Fibroblast of lung (primary cell): ENCODE measurements around the gene HECTD2. TPM values are rescaled to one million over a fixed set of nuclear protein-coding genes. Genes with fewer than 3 reads are reported as not detected.

Experiments
- DNase-seq, 2 donors: peaks; one replicate each; pipeline versions ENCODE4 v3.0.0 to v3.0.0-alpha.2; 2010; ENCODE audit warnings: low read depth in 2 of 2
- H2AFZ ChIP-seq: 2 replicates; pipeline ENCODE4 v1.5.1; 2012; ENCODE audit warnings: low read length, control low read depth, inconsistent platforms
- H3K27ac ChIP-seq: 2 replicates; pipeline ENCODE4 v1.5.1; 2011; ENCODE audit warnings: low read length, control low read depth; ENCODE audit not compliant: insufficient read depth
- H3K27me3 ChIP-seq: 2 replicates; pipeline ENCODE4 v1.5.1; 2011; ENCODE audit warnings: mild to moderate bottlenecking, low read length; ENCODE audit not compliant: control insufficient read depth, insufficient read depth
- H3K36me3 ChIP-seq: 2 replicates; pipeline ENCODE4 v1.5.1; 2011; ENCODE audit warnings: low read length; ENCODE audit not compliant: control insufficient read depth, insufficient read depth
- H3K4me1 ChIP-seq: 2 replicates; pipeline ENCODE4 v1.5.1; 2011; ENCODE audit warnings: low read length; ENCODE audit not compliant: control insufficient read depth, insufficient read depth; ENCODE audit errors: extremely low read depth
- H3K4me2 ChIP-seq: 2 replicates; pipeline ENCODE4 v1.5.1; 2011; ENCODE audit warnings: low read length, control low read depth; ENCODE audit not compliant: insufficient read depth; ENCODE audit errors: extremely low read depth
- H3K4me3 ChIP-seq, 4 experiments: fragments of 200-600 bp in 1 of 4; sonication (generic) in 1 of 4; replicated peaks in 1 of 4; 2 replicates each; pipeline ENCODE4 v1.5.1; 2011 to 2016; ENCODE audit warnings: low read length in 4 of 4, low read depth in 3 of 4, mild to moderate bottlenecking in 3 of 4, control low read depth in 2 of 4, inconsistent platforms in 1 of 4, mixed read lengths in 1 of 4; ENCODE audit not compliant: insufficient read depth in 1 of 4; ENCODE audit errors: control extremely low read depth in 1 of 4
- H3K79me2 ChIP-seq: 2 replicates; pipeline ENCODE4 v1.5.1; 2012; ENCODE audit warnings: mild to moderate bottlenecking, low read length, inconsistent platforms; ENCODE audit not compliant: control insufficient read depth, insufficient read depth
- H3K9ac ChIP-seq: 2 replicates; pipeline ENCODE4 v1.5.1; 2011; ENCODE audit warnings: mild to moderate bottlenecking, low read length, control low read depth; ENCODE audit not compliant: insufficient read depth
- H3K9me3 ChIP-seq: 2 replicates; pipeline ENCODE4 v1.5.1; 2012; ENCODE audit warnings: low read depth, low read length; ENCODE audit not compliant: control insufficient read depth, insufficient read depth
- H4K20me1 ChIP-seq: 2 replicates; pipeline ENCODE4 v1.5.1; 2011; ENCODE audit warnings: low read length; ENCODE audit not compliant: control insufficient read depth, insufficient read depth; ENCODE audit errors: extremely low read depth
- EZH2 ChIP-seq: IDR thresholded peaks from 2 replicates; pipeline ENCODE4 v1.5.1; 2012; ENCODE audit warnings: low read length, control low read depth, mild to moderate bottlenecking; ENCODE audit errors: missing control alignments
- polyA plus RNA-seq, 2 donors: library from polyadenylated mRNA; depleted of rRNA in 1 of 2; stranded (reverse) in 1 of 2; unstranded in 1 of 2; fragments of >200 nt; gene quantifications; 2 replicates each; pipeline ENCODE4 v1.2.1, GENCODE V29; 2011 to 2012; ENCODE audit warnings: missing spikeins in 1 of 2
- total RNA-seq: library from RNA; depleted of rRNA; stranded (reverse); fragments of >200 nt; gene quantifications from 2 replicates; pipeline ENCODE4 v1.2.1, GENCODE V29; 2014
- TF ChIP-seq, protein P1 (sequence below), 2 donors: IDR thresholded peaks in 1 of 2; conservative IDR thresholded peaks in 1 of 2; 1 replicate in 1 of 2; 2 replicates in 1 of 2; pipeline ENCODE4 v1.5.1; 2011 to 2012; ENCODE audit warnings: low read length in 2 of 2, control low read depth in 1 of 2, inconsistent platforms in 1 of 2, low read depth in 1 of 2, mild to moderate bottlenecking in 1 of 2

Gene HECTD2
- total and polyA plus RNA-seq, 2 donors (not counting 1 experiment from before 2014, with no cell fraction given) = 7.6 to 8.3 TPM

DNA sequence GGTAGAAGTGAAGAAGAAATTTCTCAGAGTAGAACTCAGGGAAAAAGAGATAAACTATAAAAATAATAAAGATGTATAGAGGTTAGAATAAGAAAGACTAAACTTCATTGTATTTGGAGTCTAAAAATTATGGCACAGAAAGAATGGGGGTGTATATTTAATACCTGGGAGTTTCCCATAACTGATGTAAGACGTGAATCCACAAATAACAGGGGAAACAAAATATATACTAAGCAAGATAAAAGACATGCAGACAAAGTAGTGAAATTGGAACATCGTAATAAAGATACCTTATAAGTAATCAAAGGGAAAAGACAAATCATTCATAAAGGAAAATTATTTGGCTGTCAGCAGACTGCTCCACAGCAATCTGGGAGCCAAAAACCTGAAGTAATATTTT, 62.8 kb downstream of the HECTD2 start:
- H3K79me2 ChIP-seq = no peaks in the 10 kb centered on the region
- no peaks in the 10 kb centered on the region for H3K4me1 ChIP-seq
- TF ChIP-seq, protein P1, sequence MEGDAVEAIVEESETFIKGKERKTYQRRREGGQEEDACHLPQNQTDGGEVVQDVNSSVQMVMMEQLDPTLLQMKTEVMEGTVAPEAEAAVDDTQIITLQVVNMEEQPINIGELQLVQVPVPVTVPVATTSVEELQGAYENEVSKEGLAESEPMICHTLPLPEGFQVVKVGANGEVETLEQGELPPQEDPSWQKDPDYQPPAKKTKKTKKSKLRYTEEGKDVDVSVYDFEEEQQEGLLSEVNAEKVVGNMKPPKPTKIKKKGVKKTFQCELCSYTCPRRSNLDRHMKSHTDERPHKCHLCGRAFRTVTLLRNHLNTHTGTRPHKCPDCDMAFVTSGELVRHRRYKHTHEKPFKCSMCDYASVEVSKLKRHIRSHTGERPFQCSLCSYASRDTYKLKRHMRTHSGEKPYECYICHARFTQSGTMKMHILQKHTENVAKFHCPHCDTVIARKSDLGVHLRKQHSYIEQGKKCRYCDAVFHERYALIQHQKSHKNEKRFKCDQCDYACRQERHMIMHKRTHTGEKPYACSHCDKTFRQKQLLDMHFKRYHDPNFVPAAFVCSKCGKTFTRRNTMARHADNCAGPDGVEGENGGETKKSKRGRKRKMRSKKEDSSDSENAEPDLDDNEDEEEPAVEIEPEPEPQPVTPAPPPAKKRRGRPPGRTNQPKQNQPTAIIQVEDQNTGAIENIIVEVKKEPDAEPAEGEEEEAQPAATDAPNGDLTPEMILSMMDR (conservative IDR thresholded peaks at IDR 0.05 in 1 of 2, IDR thresholded peaks at IDR 0.05 in 1 of 2; ENCODE audit: low read depth in 1 of 2, low read length in 2 of 2) = no peak
- TF ChIP-seq EZH2 = no peak
- no peak overlapping the region for H3K27ac ChIP-seq
- DNase-seq = no peak
- no peak overlapping the region for H3K4me3 ChIP-seq
- H3K9ac ChIP-seq = no peak overlapping the region
- H4K20me1 ChIP-seq = no peaks in the 10 kb centered on the region
- no peaks in the 10 kb centered on the region for H3K27me3 ChIP-seq
- H2AFZ ChIP-seq = no peak overlapping the region
- H3K4me2 ChIP-seq = no peak overlapping the region
- no peaks in the 10 kb centered on the region for H3K9me3 ChIP-seq
- no peaks in the 10 kb centered on the region for H3K36me3 ChIP-seq

GRCh38 chr10:91474009-91474408, 63.9 kb downstream of the HECTD2 start:
- TF ChIP-seq, protein P1 (conservative IDR thresholded peaks at IDR 0.05 in 1 of 2, IDR thresholded peaks at IDR 0.05 in 1 of 2; ENCODE audit: low read depth in 1 of 2, low read length in 2 of 2) = no peak
- no peak for TF ChIP-seq EZH2

GRCh38 chr10:91477236-91477635, 67.1 kb downstream of the HECTD2 start:
- Histone ChIP-seq H3K9me3 (no peaks in the 10 kb centered on the region), H4K20me1 (no peaks in the 10 kb centered on the region), H3K4me1 (no peaks in the 10 kb centered on the region), H3K27me3 (no peaks in the 10 kb centered on the region), H3K27ac (no peak overlapping the region), H3K36me3 (no peaks in the 10 kb centered on the region), H3K4me3 (no peak overlapping the region), H3K79me2 (no peaks in the 10 kb centered on the region), H3K9ac (no peak overlapping the region), H2AFZ (no peak overlapping the region), H3K4me2 (no peak overlapping the region)
- DNase-seq = no peak
- no peak for TF ChIP-seq EZH2
- TF ChIP-seq, protein P1 (conservative IDR thresholded peaks at IDR 0.05 in 1 of 2, IDR thresholded peaks at IDR 0.05 in 1 of 2; ENCODE audit: low read depth in 1 of 2, low read length in 2 of 2) = no peak

More at GRCh38 chr10:91474009-91474408, 63.9 kb downstream of the HECTD2 start:
- Histone ChIP-seq H3K9me3 (no peaks in the 10 kb centered on the region), H3K36me3 (no peaks in the 10 kb centered on the region), H3K4me1 (no peaks in the 10 kb centered on the region), H3K79me2 (no peaks in the 10 kb centered on the region), H3K4me2 (no peak overlapping the region), H3K27ac (no peak overlapping the region), H2AFZ (no peak overlapping the region), H3K27me3 (no peaks in the 10 kb centered on the region), H4K20me1 (no peaks in the 10 kb centered on the region), H3K9ac (no peak overlapping the region), H3K4me3 (no peak overlapping the region)
- DNase-seq = no peak
